MM.1S (cell line): Measurements from ENCODE around the gene CYLC1.

Experiments used
- DNase-seq: peaks from one replicate; pipeline ENCODE4 v3.0.0-alpha.2; 2015
- H2AFZ ChIP-seq: fragments of 300-600 bp; sonication (generic); 2 replicates; pipeline ENCODE4 v1.6.0; 2016; ENCODE audit warnings: antibody characterized with exemption, low read length
- H3F3A ChIP-seq: fragments of 300-600 bp; sonication (generic); 2 replicates; pipeline ENCODE4 v1.6.1; 2016; ENCODE audit warnings: mild to moderate bottlenecking, antibody characterized with exemption, low read length, moderate library complexity, mixed read lengths; ENCODE audit not compliant: insufficient read depth
- H3K27ac ChIP-seq: fragments of 300-600 bp; sonication (generic); 2 replicates; pipeline ENCODE4 v1.5.1; 2016; ENCODE audit warnings: mild to moderate bottlenecking, low read length
- H3K27me3 ChIP-seq: fragments of 300-600 bp; sonication (generic); replicated peaks from 2 replicates; pipeline ENCODE4 v1.6.0; 2016; ENCODE audit warnings: low read length; ENCODE audit not compliant: insufficient read depth
- H3K36me3 ChIP-seq: fragments of 300-600 bp; sonication (generic); replicated peaks from 2 replicates; pipeline ENCODE4 v1.6.1; 2016; ENCODE audit warnings: mild to moderate bottlenecking, low read length, mixed read lengths; ENCODE audit not compliant: insufficient read depth
- H3K4me1 ChIP-seq: fragments of 300-600 bp; sonication (generic); 2 replicates; pipeline ENCODE4 v1.6.1; 2016; ENCODE audit warnings: low read length, mixed read lengths
- H3K4me2 ChIP-seq: fragments of 300-600 bp; sonication (generic); 2 replicates; pipeline ENCODE4 v1.6.0; 2016; ENCODE audit warnings: low read depth, low read length
- H3K4me3 ChIP-seq: fragments of 300-600 bp; sonication (generic); 2 replicates; pipeline ENCODE4 v1.5.1; 2016; ENCODE audit warnings: low read length, mixed read lengths
- H3K79me2 ChIP-seq: fragments of 300-600 bp; sonication (generic); 2 replicates; pipeline ENCODE4 v1.6.1; 2016; ENCODE audit warnings: mixed run types, low read length, mixed read lengths
- H3K9ac ChIP-seq: fragments of 300-600 bp; sonication (generic); 2 replicates; pipeline ENCODE4 v1.6.1; 2016; ENCODE audit warnings: low read length, mixed read lengths
- H3K9me2 ChIP-seq: fragments of 300-600 bp; sonication (generic); replicated peaks from 2 replicates; pipeline ENCODE4 v1.6.1; 2016; ENCODE audit warnings: mild to moderate bottlenecking, low read length, mixed read lengths; ENCODE audit not compliant: insufficient read depth
- H3K9me3 ChIP-seq: fragments of 300-600 bp; sonication (generic); replicated peaks from 2 replicates; pipeline ENCODE4 v1.6.1; 2016; ENCODE audit warnings: mild to moderate bottlenecking, low read length, mixed read lengths; ENCODE audit not compliant: insufficient read depth
- H4K20me1 ChIP-seq: fragments of 300-600 bp; sonication (generic); 2 replicates; pipeline ENCODE4 v1.6.1; 2016; ENCODE audit warnings: mild to moderate bottlenecking, low read length, moderate library complexity, mixed read lengths; ENCODE audit not compliant: insufficient read depth
- CTCF ChIP-seq: fragments of 300-600 bp; sonication (generic); IDR thresholded peaks from 2 replicates; pipeline ENCODE4 v1.5.1; 2016; ENCODE audit warnings: antibody characterized with exemption, low read length, mixed read lengths
- EZH2 ChIP-seq: fragments of 300-600 bp; sonication (generic); optimal IDR thresholded peaks from 2 replicates; pipeline ENCODE3; 2017; ENCODE audit warnings: low read depth, mild to moderate bottlenecking, antibody characterized with exemption, low read length, mixed read lengths
- EZH2phosphoT487 ChIP-seq: fragments of 300-600 bp; sonication (generic); IDR thresholded peaks from 2 replicates; pipeline ENCODE4 v1.6.1; 2018; ENCODE audit warnings: antibody characterized with exemption, low read length

Gene CYLC1

GRCh38 chrX:83860846-83861245 is at the start of gene CYLC1:
Gene CYLC1 (plus strand): TSS chrX:83861146. CDS start chrX:83861183, 37 bp downstream.
- Histone ChIP-seq H3K9me3 (no peaks in the 10 kb centered on the region), H3K4me2 (no peak within 1 kb of the TSS), H4K20me1 (no peaks in the 10 kb centered on the region), H3K9me2 (no peaks in the 10 kb centered on the region), H3K4me1 (no peaks in the 10 kb centered on the region), H3K27ac (no peak within 1 kb of the TSS), H2AFZ (no peak within 1 kb of the TSS), H3K27me3 (no peaks in the 10 kb centered on the region), H3F3A (no peaks in the 10 kb centered on the region), H3K79me2 (no peaks in the 10 kb centered on the region), H3K9ac (no peak within 1 kb of the TSS), H3K36me3 (no peaks in the 10 kb centered on the region), H3K4me3 (no peak within 1 kb of the TSS)
- DNase-seq: no peak
- TF ChIP-seq EZH2phosphoT487: no peak
- no peak for TF ChIP-seq CTCF
- TF ChIP-seq EZH2: no peak

GRCh38 chrX:83819304-83819703 is 41.6 kb upstream of the CYLC1 start:
- Histone ChIP-seq H3K9ac (no peak overlapping the region), H2AFZ (no peak overlapping the region), H3K9me2 (no peaks in the 10 kb centered on the region), H3F3A (no peaks in the 10 kb centered on the region), H3K36me3 (no peaks in the 10 kb centered on the region), H3K79me2 (no peaks in the 10 kb centered on the region), H3K27me3 (no peaks in the 10 kb centered on the region), H4K20me1 (no peaks in the 10 kb centered on the region), H3K27ac (no peak overlapping the region), H3K4me2 (no peak overlapping the region), H3K9me3 (no peaks in the 10 kb centered on the region), H3K4me1 (no peaks in the 10 kb centered on the region), H3K4me3 (no peak overlapping the region)
- TF ChIP-seq EZH2 (no peak), EZH2phosphoT487 (no peak), CTCF (no peak)
- DNase-seq: no peak

GRCh38 chrX:83829874-83830273 is 31.1 kb upstream of the CYLC1 start:
- TF ChIP-seq CTCF (no peak), EZH2phosphoT487 (no peak)
- H4K20me1 ChIP-seq: no peaks in the 10 kb centered on the region
- DNase-seq: no peak
- no peak overlapping the region for H3K9ac ChIP-seq
- H3K27ac ChIP-seq: no peak overlapping the region
- H3K9me3 ChIP-seq: no peaks in the 10 kb centered on the region
- no peaks in the 10 kb centered on the region for H3K36me3 ChIP-seq
- no peaks in the 10 kb centered on the region for H3F3A ChIP-seq
- no peaks in the 10 kb centered on the region for H3K79me2 ChIP-seq
- no peak overlapping the region for H3K4me2 ChIP-seq
- no peak overlapping the region for H2AFZ ChIP-seq
- H3K4me3 ChIP-seq: no peak overlapping the region
- no peaks in the 10 kb centered on the region for H3K9me2 ChIP-seq
- H3K27me3 ChIP-seq: no peaks in the 10 kb centered on the region
- H3K4me1 ChIP-seq: no peaks in the 10 kb centered on the region

GRCh38 chrX:83845397-83845796 is 15.5 kb upstream of the CYLC1 start:
- Histone ChIP-seq H3K9ac (no peak overlapping the region), H3K9me2 (no peaks in the 10 kb centered on the region), H3K79me2 (no peaks in the 10 kb centered on the region), H3K4me2 (no peak overlapping the region), H3K36me3 (no peaks in the 10 kb centered on the region), H4K20me1 (no peaks in the 10 kb centered on the region), H3F3A (no peaks in the 10 kb centered on the region), H3K27me3 (no peaks in the 10 kb centered on the region), H3K4me1 (no peaks in the 10 kb centered on the region), H2AFZ (no peak overlapping the region), H3K9me3 (no peaks in the 10 kb centered on the region), H3K4me3 (no peak overlapping the region), H3K27ac (no peak overlapping the region)
- peak; percentile 68 for DNase-seq
- no peak for TF ChIP-seq EZH2
- peak; percentile 77 for TF ChIP-seq CTCF
- no peak for TF ChIP-seq EZH2phosphoT487
